Astrocyte (in vitro differentiated cells and primary cell): Measurements from ENCODE around the gene HSFX2. TPM values are rescaled to one million over a fixed set of nuclear protein-coding genes. Genes with fewer than 3 reads are reported as not detected.
A peak's percentile ranks its signal among the peaks of the same experiment; 100 is the strongest.
"Not testable (repeated sequence)": the region's sequence is repeated elsewhere in the genome, so short reads cannot be mapped to it uniquely, and the experiment has no call there.

Source experiments
- DNase-seq: peaks from one replicate; pipeline ENCODE4 v3.0.0-alpha.2; 2010; ENCODE audit warnings: low read depth
- FAIRE-seq: peaks from 2 replicates; lab custom pipeline; 2011; peaks lifted over from hg19 to GRCh38; lab: Jason Lieb, UNC
- H2AFZ ChIP-seq: 2 replicates; pipeline ENCODE4 v1.6.0; 2012; ENCODE audit warnings: low read depth, low read length, inconsistent platforms
- H3K27ac ChIP-seq: 2 replicates; pipeline ENCODE4 v1.5.1; 2011; ENCODE audit warnings: low read depth, low read length, inconsistent platforms
- H3K27me3 ChIP-seq: 2 replicates; pipeline ENCODE4 v1.6.0; 2011; ENCODE audit warnings: low read length, inconsistent platforms; ENCODE audit not compliant: insufficient read depth
- H3K36me3 ChIP-seq: 2 replicates; pipeline ENCODE4 v1.5.1; 2011; ENCODE audit warnings: low read length, inconsistent platforms; ENCODE audit not compliant: insufficient read depth
- H3K4me1 ChIP-seq: 2 replicates; pipeline ENCODE4 v1.5.1; 2011; ENCODE audit warnings: low read length, inconsistent platforms; ENCODE audit not compliant: insufficient read depth
- H3K4me2 ChIP-seq: 2 replicates; pipeline ENCODE4 v1.6.0; 2012; ENCODE audit warnings: low read length, inconsistent platforms
- H3K4me3 ChIP-seq: 2 replicates; pipeline ENCODE4 v1.5.1; 2011; ENCODE audit warnings: low read depth, mild to moderate bottlenecking, low read length, inconsistent platforms; ENCODE audit not compliant: insufficient read depth
- H3K79me2 ChIP-seq: 2 replicates; pipeline ENCODE4 v1.6.0; 2012; ENCODE audit warnings: mild to moderate bottlenecking, low read length, inconsistent platforms; ENCODE audit not compliant: insufficient read depth
- H3K9ac ChIP-seq: 2 replicates; pipeline ENCODE4 v1.6.0; 2012; ENCODE audit warnings: mild to moderate bottlenecking, low read length, inconsistent platforms
- H3K9me3 ChIP-seq: 2 replicates; pipeline ENCODE4 v1.5.1; 2012; ENCODE audit warnings: low read depth, mild to moderate bottlenecking, low read length, inconsistent platforms; ENCODE audit not compliant: insufficient read depth
- H4K20me1 ChIP-seq: 2 replicates; pipeline ENCODE4 v1.6.0; 2012; ENCODE audit warnings: low read length, inconsistent platforms; ENCODE audit not compliant: insufficient read depth
- H3K27ac Mint-ChIP-seq: one replicate; pipeline ENCODE4 v1.8.0; 2021; ENCODE audit warnings: mild to moderate bottlenecking, mixed read lengths; ENCODE audit not compliant: unreplicated experiment
- H3K27me3 Mint-ChIP-seq: one replicate; pipeline ENCODE4 v1.8.0; 2021; ENCODE audit warnings: low read depth, mixed read lengths; ENCODE audit not compliant: unreplicated experiment
- H3K36me3 Mint-ChIP-seq: one replicate; pipeline ENCODE4 v1.8.0; 2021; ENCODE audit warnings: low read depth, mixed read lengths; ENCODE audit not compliant: unreplicated experiment
- H3K4me1 Mint-ChIP-seq: one replicate; pipeline ENCODE4 v1.8.0; 2021; ENCODE audit warnings: low read depth, mixed read lengths; ENCODE audit not compliant: unreplicated experiment
- H3K4me3 Mint-ChIP-seq: one replicate; pipeline ENCODE4 v1.8.0; 2021; ENCODE audit warnings: mild to moderate bottlenecking, moderate library complexity, mixed read lengths; ENCODE audit not compliant: unreplicated experiment
- H3K9me3 Mint-ChIP-seq: one replicate; pipeline ENCODE4 v1.8.0; 2021; ENCODE audit warnings: mild to moderate bottlenecking, mixed read lengths; ENCODE audit not compliant: unreplicated experiment
- CTCF ChIP-seq: IDR thresholded peaks from 2 replicates; pipeline ENCODE4 v1.5.1; 2011; ENCODE audit warnings: low read depth, mild to moderate bottlenecking, inconsistent platforms, low read length, moderate library complexity; ENCODE audit not compliant: insufficient read depth
- EZH2 ChIP-seq: IDR thresholded peaks from 2 replicates; pipeline ENCODE4 v1.6.1; 2012; ENCODE audit warnings: mild to moderate bottlenecking, low read length, inconsistent platforms; ENCODE audit not compliant: insufficient read depth
- total RNA-seq: library from RNA; stranded (reverse); gene quantifications from 2 replicates; pipeline ENCODE4 v1.2.1, GENCODE V29; 2021

Gene HSFX2
- total RNA-seq, 1 donor from 2014 or later, result not detected

DNA sequence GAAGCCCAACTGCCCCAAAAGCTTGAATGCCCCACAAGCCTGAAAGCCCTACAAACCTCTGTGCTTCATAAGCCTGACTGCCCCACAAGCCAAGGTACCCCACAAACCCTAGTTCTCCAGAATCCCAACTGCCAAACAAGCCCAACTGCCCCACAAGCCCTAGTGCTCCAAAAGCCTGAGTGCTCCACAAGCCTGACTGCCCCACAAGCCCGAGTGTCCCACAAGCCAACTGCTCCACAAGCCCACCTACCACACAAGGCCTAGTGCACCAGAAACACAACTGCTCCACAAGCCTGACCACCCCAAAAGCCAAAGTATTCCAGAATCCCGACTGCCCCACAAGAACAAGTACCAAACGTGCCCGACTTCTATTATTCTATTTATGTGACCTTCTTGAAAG lies 31.8 kb downstream of the HSFX2 start:
- TF ChIP-seq EZH2 (no peak), CTCF (no peak)
- Histone ChIP-seq H3K79me2 (no peaks in the 10 kb centered on the region), H3K27me3 (no peaks in the 10 kb centered on the region), H3K9ac (no peak overlapping the region), H3K9me3 (no peaks in the 10 kb centered on the region), H2AFZ (no peak overlapping the region), H4K20me1 (no peaks in the 10 kb centered on the region), H3K36me3 (no peaks in the 10 kb centered on the region), H3K4me3 (no peak overlapping the region), H3K27ac (no peak overlapping the region), H3K4me1 (no peaks in the 10 kb centered on the region), H3K4me2 (no peak overlapping the region)
- H3K9me3 Mint-ChIP-seq, result no peaks in the 10 kb centered on the region
- no peaks in the 10 kb centered on the region for H3K36me3 Mint-ChIP-seq
- FAIRE-seq (no peak), DNase-seq (no peak)
- H3K27me3 Mint-ChIP-seq, result no peaks in the 10 kb centered on the region
- H3K27ac Mint-ChIP-seq, result peak overlapping the region; percentile 26
- no peaks in the 10 kb centered on the region for H3K4me1 Mint-ChIP-seq
- H3K4me3 Mint-ChIP-seq, result no peak overlapping the region

GRCh38 chrX:149555251-149555650 lies 39.9 kb downstream of the HSFX2 start:
- H3K9me3 ChIP-seq, H4K20me1 ChIP-seq, H3K4me1 Mint-ChIP-seq, H3K4me1 ChIP-seq, H3K4me3 ChIP-seq, H3K27me3 Mint-ChIP-seq, H3K27me3 ChIP-seq, H2AFZ ChIP-seq, H3K9me3 Mint-ChIP-seq, H3K4me3 Mint-ChIP-seq, H3K36me3 ChIP-seq, DNase-seq, H3K36me3 Mint-ChIP-seq, H3K9ac ChIP-seq, H3K27ac ChIP-seq, H3K27ac Mint-ChIP-seq, H3K4me2 ChIP-seq, H3K79me2 ChIP-seq: not testable (repeated sequence)
- peak; percentile 45 for FAIRE-seq

DNA sequence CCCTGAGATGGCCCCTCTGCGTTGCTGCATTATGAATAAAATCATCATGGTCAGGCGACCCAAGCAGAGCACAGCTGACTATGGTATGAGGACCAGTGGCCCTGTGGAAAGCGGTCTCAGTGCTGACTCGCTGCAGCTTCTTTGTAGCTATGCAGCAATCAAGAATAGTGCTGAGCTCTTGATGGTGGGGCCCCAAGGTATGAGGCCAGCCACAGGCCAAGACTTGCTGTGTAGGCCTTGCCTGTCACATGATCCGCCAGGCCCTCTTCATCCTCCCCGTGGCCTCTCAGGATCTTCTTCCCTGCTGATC lies 43.2 kb downstream of the HSFX2 start:
- not testable (repeated sequence) for FAIRE-seq, H3K9me3 Mint-ChIP-seq

GRCh38 chrX:149551245-149551938 lies 43.7 kb downstream of the HSFX2 start:
- H3K9me3 ChIP-seq, H3K36me3 Mint-ChIP-seq, H3K4me1 Mint-ChIP-seq, H3K36me3 ChIP-seq, DNase-seq, H3K9ac ChIP-seq, H3K79me2 ChIP-seq, H3K4me2 ChIP-seq, H3K27me3 Mint-ChIP-seq, H3K4me3 Mint-ChIP-seq, H4K20me1 ChIP-seq, H2AFZ ChIP-seq, H3K4me1 ChIP-seq, H3K9me3 Mint-ChIP-seq, H3K27me3 ChIP-seq, H3K27ac ChIP-seq, H3K4me3 ChIP-seq, H3K27ac Mint-ChIP-seq: not testable (repeated sequence)
- FAIRE-seq, result peak; percentile 99

More for the DNA sequence above, 43.2 kb downstream of the HSFX2 start:
- not testable (repeated sequence) for H3K36me3 Mint-ChIP-seq, H3K27ac Mint-ChIP-seq, H3K27me3 ChIP-seq, H3K36me3 ChIP-seq, H3K4me1 Mint-ChIP-seq, H3K4me2 ChIP-seq, H3K79me2 ChIP-seq, H3K4me1 ChIP-seq, DNase-seq, H3K27ac ChIP-seq, H3K4me3 ChIP-seq, H3K9ac ChIP-seq, H3K27me3 Mint-ChIP-seq, H3K4me3 Mint-ChIP-seq, H3K9me3 ChIP-seq, H2AFZ ChIP-seq, H4K20me1 ChIP-seq

DNA sequence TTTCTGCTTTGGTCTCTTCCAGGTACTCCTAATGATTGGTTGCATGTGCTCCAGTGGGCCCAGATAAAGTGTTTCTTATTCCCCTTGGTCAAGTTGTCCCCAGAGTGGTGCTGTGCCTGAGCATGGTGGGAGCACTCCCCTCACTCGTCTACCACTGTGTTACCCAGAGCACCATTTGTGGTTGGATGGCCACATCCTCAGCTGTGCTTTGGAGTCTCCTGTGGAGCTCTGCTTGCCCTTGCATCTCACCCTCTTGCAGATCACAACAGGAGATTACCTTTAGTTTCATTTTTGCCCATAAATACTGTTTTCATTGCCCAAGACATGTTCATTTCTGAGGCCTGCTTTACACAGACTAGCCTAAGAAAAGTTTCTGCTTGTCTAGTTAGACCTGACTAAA lies 44.7 kb downstream of the HSFX2 start:
- not testable (repeated sequence) for H3K27me3 Mint-ChIP-seq, H3K4me1 Mint-ChIP-seq, FAIRE-seq, H4K20me1 ChIP-seq, H3K27ac Mint-ChIP-seq, H3K79me2 ChIP-seq, H3K36me3 ChIP-seq, H3K9me3 Mint-ChIP-seq, H3K27me3 ChIP-seq, H3K27ac ChIP-seq, H3K4me3 ChIP-seq, H2AFZ ChIP-seq, H3K9me3 ChIP-seq, H3K4me3 Mint-ChIP-seq, H3K36me3 Mint-ChIP-seq, DNase-seq, H3K9ac ChIP-seq, H3K4me2 ChIP-seq, H3K4me1 ChIP-seq
